Loucy (cell line): ENCODE data around the gene ARHGAP6.

Source experiments
- H2AFZ ChIP-seq: fragments of 200-600 bp; sonication (generic); 2 replicates; pipeline ENCODE4 v1.6.0; 2016; ENCODE audit warnings: antibody characterized with exemption, mild to moderate bottlenecking, low read length, moderate library complexity
- H3F3A ChIP-seq: fragments of 200-600 bp; 2 replicates; pipeline ENCODE4 v1.6.0; 2016; ENCODE audit warnings: antibody characterized with exemption, low read depth, mild to moderate bottlenecking
- H3K27me3 ChIP-seq: fragments of 200-600 bp; sonication (generic); 2 replicates; pipeline ENCODE4 v1.6.1; 2014; ENCODE audit warnings: low read length, mild to moderate bottlenecking; ENCODE audit not compliant: insufficient read depth, poor library complexity, severe bottlenecking
- H3K36me3 ChIP-seq: fragments of 200-600 bp; sonication (generic); 2 replicates; pipeline ENCODE4 v1.6.1; 2016; ENCODE audit warnings: low read length; ENCODE audit not compliant: insufficient read depth
- H3K4me1 ChIP-seq: fragments of 200-600 bp; sonication (generic); 2 replicates; pipeline ENCODE4 v1.5.1; 2014; ENCODE audit warnings: low read length, mild to moderate bottlenecking; ENCODE audit not compliant: insufficient read depth, poor library complexity, severe bottlenecking
- H3K4me2 ChIP-seq: fragments of 200-600 bp; sonication (generic); 2 replicates; pipeline ENCODE4 v1.6.0; 2014; ENCODE audit warnings: antibody characterized with exemption, low read length, low read depth, mild to moderate bottlenecking; ENCODE audit not compliant: poor library complexity, severe bottlenecking
- H3K4me3 ChIP-seq: fragments of 200-600 bp; sonication (generic); 2 replicates; pipeline ENCODE4 v1.5.1; 2014; ENCODE audit warnings: low read length, mild to moderate bottlenecking, mixed read lengths; ENCODE audit not compliant: poor library complexity, severe bottlenecking
- H3K79me2 ChIP-seq: fragments of 200-600 bp; sonication (generic); 2 replicates; pipeline ENCODE4 v1.6.1; 2014; ENCODE audit warnings: low read length; ENCODE audit not compliant: insufficient read depth
- H3K9ac ChIP-seq: fragments of 200-600 bp; sonication (generic); 2 replicates; pipeline ENCODE4 v1.6.0; 2014; ENCODE audit warnings: mild to moderate bottlenecking, low read depth, low read length, moderate library complexity; ENCODE audit not compliant: poor library complexity, severe bottlenecking
- H3K9me2 ChIP-seq: fragments of 200-600 bp; sonication (generic); replicated peaks from 2 replicates; pipeline ENCODE4 v1.6.1; 2016; ENCODE audit warnings: low read depth, low read length, mixed read lengths
- H3K9me3 ChIP-seq: fragments of 200-600 bp; sonication (generic); 2 replicates; pipeline ENCODE4 v1.6.1; 2014; ENCODE audit warnings: mild to moderate bottlenecking, antibody characterized with exemption, low read length, low read depth; ENCODE audit not compliant: insufficient read depth
- H4K20me1 ChIP-seq: fragments of 200-600 bp; sonication (generic); 2 replicates; pipeline ENCODE4 v1.6.0; 2014; ENCODE audit warnings: antibody characterized with exemption, low read length, mild to moderate bottlenecking; ENCODE audit not compliant: insufficient read depth, poor library complexity, severe bottlenecking
- CTCF ChIP-seq: fragments of 200-600 bp; sonication (generic); conservative IDR thresholded peaks from 2 replicates; pipeline ENCODE4 v1.5.1; 2014; ENCODE audit warnings: mild to moderate bottlenecking, antibody characterized with exemption, low read length
- EZH2phosphoT487 ChIP-seq: fragments of 200-600 bp; IDR thresholded peaks from 2 replicates; pipeline ENCODE4 v1.6.1; 2018; ENCODE audit warnings: antibody characterized with exemption, mild to moderate bottlenecking, moderate library complexity, borderline replicate concordance

The ARHGAP6 gene

GRCh38 chrX:11470250-11470974, 195.3 kb downstream of the ARHGAP6 start:
- no peak overlapping the region for H2AFZ ChIP-seq
- H3K4me2 ChIP-seq: no peak overlapping the region
- no peaks in the 10 kb centered on the region for H3K4me1 ChIP-seq
- H3F3A ChIP-seq: no peaks in the 10 kb centered on the region
- no peaks in the 10 kb centered on the region for H3K36me3 ChIP-seq
- H3K9me3 ChIP-seq: no peaks in the 10 kb centered on the region
- no peak overlapping the region for H3K4me3 ChIP-seq
- H3K27me3 ChIP-seq: no peaks in the 10 kb centered on the region
- no peak overlapping the region for H3K9ac ChIP-seq
- TF ChIP-seq CTCF: no peak
- no peak for TF ChIP-seq EZH2phosphoT487
- H3K79me2 ChIP-seq: no peaks in the 10 kb centered on the region
- no peaks in the 10 kb centered on the region for H4K20me1 ChIP-seq
- no peaks in the 10 kb centered on the region for H3K9me2 ChIP-seq

- Histone ChIP-seq H3K9me2 (no peaks in the 10 kb centered on the region), H3K9ac (no peak overlapping the region), H3K36me3 (no peaks in the 10 kb centered on the region), H3K4me3 (no peak overlapping the region), H3K79me2 (no peaks in the 10 kb centered on the region), H3K9me3 (no peaks in the 10 kb centered on the region), H4K20me1 (no peaks in the 10 kb centered on the region), H2AFZ (no peak overlapping the region), H3F3A (no peaks in the 10 kb centered on the region), H3K4me1 (no peaks in the 10 kb centered on the region), H3K27me3 (no peaks in the 10 kb centered on the region), H3K4me2 (no peak overlapping the region)
- TF ChIP-seq EZH2phosphoT487 (no peak), CTCF (no peak)
These were observed 199.9 kb downstream of the ARHGAP6 start for GRCh38 chrX:11465648-11466411.

GRCh38 chrX:11464836-11465463, 200.8 kb downstream of the ARHGAP6 start:
- Histone ChIP-seq H3F3A (no peaks in the 10 kb centered on the region), H3K27me3 (no peaks in the 10 kb centered on the region), H4K20me1 (no peaks in the 10 kb centered on the region), H3K79me2 (no peaks in the 10 kb centered on the region), H3K9me3 (no peaks in the 10 kb centered on the region), H3K9ac (no peak overlapping the region), H2AFZ (no peak overlapping the region), H3K4me3 (no peak overlapping the region), H3K4me2 (no peak overlapping the region), H3K9me2 (no peaks in the 10 kb centered on the region), H3K4me1 (no peaks in the 10 kb centered on the region), H3K36me3 (no peaks in the 10 kb centered on the region)
- TF ChIP-seq CTCF (no peak), EZH2phosphoT487 (no peak)
